AG09319 (cell line): Measurements from ENCODE around the gene CAPN11.
A peak's percentile ranks its signal among the peaks of the same experiment; 100 is the strongest.

Experiments used
- DNase-seq: peaks from one replicate; pipeline ENCODE4 v3.0.0-alpha.2; 2010; ENCODE audit warnings: low read depth; ENCODE audit errors: extremely low read depth
- TF ChIP-seq, protein P1 (sequence below): IDR thresholded peaks from 2 replicates; pipeline ENCODE4 v1.5.1; 2011; ENCODE audit warnings: low read depth, mild to moderate bottlenecking, inconsistent platforms, low read length, moderate library complexity

CAPN11 gene

DNA sequence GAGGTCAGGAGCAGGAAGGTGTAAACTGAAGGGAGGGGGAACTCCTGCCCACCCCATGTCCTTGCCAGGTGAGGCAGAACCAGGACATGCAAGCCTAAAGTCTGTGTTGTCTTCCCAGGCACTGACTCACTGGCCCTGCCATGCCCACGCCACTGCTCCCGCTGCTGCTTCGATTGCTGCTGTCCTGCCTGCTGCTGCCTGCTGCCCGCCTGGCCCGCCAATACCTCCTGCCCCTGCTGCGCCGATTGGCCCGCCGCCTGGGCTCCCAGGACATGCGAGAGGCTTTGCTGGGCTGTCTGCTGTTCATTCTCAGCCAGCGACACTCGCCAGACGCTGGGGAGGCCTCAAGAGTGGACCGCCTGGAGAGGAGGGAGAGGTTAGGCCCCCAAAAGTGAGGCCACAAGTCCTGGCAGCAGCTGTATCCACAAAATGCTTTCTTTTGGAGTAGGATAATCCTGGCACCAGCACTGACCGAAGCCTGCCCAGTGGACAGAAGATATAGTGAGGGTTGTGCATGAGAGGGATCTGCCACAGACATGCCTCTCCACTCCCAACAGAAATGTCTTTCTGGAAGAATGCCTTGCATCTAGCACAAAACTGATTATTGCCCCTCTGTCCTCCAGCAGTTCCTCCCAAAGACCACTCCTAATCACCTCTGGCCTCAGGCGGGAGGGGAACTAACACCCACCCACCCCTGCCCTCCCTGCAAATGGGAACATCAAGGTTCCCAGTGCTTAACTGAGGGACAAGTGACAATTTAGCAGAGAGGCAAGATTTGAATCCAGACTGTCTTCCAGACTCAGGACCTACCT lies 58.9 kb downstream of the CAPN11 start:
- DNase-seq = no peak
- TF ChIP-seq, protein P1, sequence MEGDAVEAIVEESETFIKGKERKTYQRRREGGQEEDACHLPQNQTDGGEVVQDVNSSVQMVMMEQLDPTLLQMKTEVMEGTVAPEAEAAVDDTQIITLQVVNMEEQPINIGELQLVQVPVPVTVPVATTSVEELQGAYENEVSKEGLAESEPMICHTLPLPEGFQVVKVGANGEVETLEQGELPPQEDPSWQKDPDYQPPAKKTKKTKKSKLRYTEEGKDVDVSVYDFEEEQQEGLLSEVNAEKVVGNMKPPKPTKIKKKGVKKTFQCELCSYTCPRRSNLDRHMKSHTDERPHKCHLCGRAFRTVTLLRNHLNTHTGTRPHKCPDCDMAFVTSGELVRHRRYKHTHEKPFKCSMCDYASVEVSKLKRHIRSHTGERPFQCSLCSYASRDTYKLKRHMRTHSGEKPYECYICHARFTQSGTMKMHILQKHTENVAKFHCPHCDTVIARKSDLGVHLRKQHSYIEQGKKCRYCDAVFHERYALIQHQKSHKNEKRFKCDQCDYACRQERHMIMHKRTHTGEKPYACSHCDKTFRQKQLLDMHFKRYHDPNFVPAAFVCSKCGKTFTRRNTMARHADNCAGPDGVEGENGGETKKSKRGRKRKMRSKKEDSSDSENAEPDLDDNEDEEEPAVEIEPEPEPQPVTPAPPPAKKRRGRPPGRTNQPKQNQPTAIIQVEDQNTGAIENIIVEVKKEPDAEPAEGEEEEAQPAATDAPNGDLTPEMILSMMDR = no peak

DNA sequence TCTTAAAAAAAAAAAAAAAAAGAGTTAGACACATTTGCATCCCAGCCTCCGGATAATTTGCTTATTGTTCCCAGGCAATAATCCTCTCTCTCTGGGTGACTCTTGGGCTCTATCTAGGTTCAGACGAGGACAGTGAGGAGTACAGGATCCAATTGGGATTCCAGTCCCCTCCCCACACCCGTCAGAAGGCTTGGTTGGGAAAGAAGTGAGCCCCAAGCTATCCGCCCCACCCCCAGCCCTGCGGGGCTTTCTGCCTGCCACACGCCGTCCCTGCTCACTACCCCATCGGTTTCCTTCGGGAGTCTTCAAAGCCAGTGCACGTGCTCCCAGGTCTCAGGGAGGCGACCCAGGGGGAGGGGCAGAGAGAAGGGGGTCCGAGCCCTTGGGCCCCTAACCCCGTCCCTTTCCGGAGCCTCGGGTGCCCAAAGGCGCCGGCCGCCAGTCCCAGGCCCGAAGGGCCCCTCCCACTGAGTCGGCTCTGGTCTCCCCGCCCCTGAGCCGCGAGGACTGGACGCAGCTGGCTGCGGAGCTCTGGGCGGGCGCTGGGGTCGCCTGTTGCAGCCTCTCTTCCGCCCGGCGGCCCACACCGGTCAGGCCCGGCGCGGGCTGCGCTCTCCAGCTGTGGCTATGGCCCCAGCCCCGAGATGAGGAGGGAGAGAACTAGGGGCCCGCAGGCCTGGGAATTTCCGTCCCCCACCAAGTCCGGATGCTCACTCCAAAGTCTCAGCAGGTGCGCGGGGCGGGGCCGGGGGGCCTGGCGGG lies 60.6 kb downstream of the CAPN11 start:
- DNase-seq = no peak

DNA sequence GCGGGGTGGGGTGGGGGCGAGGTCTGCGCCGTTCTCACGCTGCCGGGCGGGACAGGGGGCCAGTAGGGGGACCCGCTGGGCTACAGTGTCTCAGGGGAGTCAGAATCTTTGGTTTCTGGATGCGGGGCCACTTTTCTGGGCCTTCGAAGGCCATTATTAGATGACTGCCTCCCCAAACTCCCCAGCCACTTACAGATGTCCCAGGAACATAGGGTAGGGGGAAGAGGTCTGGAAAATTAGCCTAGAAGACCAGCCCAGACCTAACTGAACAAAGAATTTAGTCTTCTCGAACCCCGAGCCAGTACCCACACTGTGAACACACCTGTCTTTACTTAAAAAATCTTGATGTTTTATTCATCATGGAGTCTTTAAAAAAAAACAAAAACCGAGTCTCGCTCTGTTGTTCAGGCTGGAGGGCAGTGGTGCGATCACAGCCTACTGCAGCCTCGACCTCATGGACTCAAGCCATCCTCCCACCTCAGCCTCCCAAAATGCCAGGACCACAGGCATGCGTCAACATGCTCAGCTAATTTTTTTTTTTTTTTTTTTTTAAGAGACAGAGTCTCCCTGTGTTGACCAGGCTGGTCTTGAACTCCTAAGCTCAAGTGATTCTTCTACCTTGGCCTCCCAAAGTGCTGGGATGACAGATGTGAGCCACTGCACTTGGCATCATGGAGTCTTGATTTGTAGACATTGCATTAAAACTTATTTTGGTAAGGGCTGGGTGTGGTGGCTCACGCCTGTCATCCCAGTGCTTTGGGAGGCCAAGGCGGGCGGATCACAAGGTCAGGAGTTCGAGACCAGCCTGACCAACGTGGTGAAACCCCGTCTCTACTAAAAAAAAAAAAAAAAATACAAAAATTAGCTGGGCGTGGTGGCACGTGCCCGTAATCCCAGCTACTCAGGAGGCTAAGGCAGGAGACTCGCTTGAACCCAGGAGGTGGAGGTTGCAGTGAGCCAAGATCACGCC lies 61.5 kb downstream of the CAPN11 start:
- no peak for DNase-seq
- TF ChIP-seq, protein P1 = no peak

More for the DNA sequence above, 60.6 kb downstream of the CAPN11 start:
- TF ChIP-seq, protein P1 = no peak

DNA sequence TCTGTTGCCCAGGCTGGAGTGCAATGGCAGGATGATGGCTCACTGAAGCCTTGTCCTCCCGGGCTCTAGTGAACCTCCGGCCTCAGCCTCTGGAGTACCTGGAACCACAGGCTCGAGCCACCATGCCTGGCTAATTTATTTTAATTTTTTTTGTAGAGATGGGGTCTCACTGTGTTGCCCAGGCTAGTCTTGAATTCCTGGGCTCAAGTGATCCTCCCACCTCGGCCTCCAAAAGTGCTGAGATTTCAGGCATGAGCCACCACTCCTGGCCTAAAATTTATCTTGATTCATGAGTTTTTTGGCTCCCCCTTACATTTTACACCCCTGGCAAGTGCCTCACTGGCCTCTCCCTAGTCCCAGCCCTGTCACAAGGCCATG lies 62.3 kb downstream of the CAPN11 start:
- DNase-seq = no peak
- TF ChIP-seq, protein P1 = no peak

DNA sequence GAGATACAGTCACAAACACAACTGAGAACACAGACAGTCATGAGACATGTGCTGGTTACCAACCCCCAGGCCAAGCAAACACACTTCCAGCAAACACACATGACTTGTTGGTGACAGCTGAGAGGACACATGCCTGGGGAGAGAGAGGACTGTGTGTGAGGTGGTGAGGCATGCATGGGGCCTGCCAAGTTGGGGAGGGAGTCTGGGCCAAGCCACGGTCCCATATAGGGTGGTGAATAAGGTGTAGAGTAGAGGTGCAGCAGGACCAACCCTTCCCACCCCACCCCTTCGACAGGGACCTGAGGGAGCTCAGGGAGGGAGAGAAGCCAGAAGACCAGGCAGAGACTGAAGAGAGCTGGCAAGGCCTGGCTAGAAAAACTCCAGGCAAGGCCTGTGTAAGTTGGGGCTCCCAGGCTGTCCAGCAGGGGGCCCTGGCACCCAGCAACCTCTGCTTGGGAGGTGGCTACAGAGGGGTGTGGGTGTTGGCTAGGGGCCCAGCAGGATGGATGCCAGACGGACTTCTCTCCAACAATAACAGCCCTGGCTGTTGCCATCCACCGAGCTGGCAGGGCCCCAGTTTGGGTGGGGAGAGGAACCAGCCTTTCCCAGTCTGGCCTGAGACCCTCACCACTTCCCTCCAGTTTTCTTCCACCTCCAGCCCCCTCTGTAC lies 62.8 kb downstream of the CAPN11 start:
- DNase-seq = peak; percentile 48
- TF ChIP-seq, protein P1 = peak; percentile 82

DNA sequence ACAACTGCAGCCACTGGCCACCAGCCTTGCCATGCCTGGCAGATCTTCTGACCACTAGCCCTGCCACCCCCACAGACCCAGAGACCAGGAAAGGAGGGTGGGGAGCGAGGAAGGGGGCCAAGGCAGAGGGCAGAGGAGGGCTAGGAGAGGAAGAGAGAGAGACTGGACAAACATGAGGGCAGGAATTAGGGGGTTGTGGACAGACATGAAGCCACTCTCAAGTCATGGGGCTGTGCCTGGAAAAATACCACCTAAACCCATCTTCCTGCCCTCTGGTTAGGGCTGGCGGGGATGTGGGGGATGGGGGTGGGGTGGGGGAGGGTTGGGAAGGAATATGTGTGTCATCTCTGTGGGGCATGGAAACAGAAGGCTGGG lies 63.3 kb downstream of the CAPN11 start:
- DNase-seq = no peak

More for the DNA sequence above, 63.3 kb downstream of the CAPN11 start:
- TF ChIP-seq, protein P1 = no peak
